Hematopoietic multipotent progenitor cell (in vitro differentiated cells): ENCODE results near the gene TPRN. TPM values are rescaled to one million over a fixed set of nuclear protein-coding genes. Genes with fewer than 3 reads are reported as not detected.

Source experiments
- DNase-seq, 3 donors: peaks; one replicate each; pipeline ENCODE4 v3.0.0-alpha.2; 2011 to 2015; ENCODE audit warnings: low read depth in 2 of 3, low spot score in 2 of 3
- total RNA-seq: library from RNA; depleted of rRNA; stranded (reverse); fragments of >200 nt; gene quantifications from one replicate; pipeline ENCODE4 v1.2.3, GENCODE V29; 2012

Gene TPRN
- total RNA-seq, 1 donor = 3.0 TPM

DNA sequence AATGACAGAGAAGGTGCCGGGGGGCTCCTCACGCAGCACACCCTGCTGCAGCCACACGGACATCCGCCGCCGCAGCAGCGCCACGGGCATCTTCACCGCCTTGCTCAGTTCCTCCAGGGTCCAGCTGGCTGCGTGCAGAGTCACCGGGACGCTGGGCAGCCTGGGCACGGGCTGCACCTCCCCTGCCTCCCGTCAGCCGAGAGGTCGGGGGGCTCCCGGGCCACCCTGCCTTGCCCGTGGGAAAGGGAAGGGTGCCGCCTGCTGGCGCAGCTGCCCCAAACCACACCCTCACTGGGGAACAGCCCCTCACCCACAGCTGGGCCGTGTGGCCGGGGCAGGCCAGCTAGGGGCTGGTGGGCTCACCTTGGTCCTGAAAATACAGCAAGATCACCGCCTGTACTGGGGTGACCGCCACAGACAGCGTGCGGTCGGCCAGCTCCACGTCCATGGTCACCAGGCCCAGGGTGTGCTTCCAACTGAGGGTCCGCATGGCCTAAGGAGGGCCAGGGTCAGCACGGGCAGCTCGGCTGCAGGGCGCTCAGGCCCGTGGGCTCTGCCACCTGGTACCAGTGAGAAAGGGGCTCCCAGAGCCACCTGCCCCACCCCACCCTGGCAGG lies 25.1 kb downstream of the TPRN start:
- DNase-seq = no peak

DNA sequence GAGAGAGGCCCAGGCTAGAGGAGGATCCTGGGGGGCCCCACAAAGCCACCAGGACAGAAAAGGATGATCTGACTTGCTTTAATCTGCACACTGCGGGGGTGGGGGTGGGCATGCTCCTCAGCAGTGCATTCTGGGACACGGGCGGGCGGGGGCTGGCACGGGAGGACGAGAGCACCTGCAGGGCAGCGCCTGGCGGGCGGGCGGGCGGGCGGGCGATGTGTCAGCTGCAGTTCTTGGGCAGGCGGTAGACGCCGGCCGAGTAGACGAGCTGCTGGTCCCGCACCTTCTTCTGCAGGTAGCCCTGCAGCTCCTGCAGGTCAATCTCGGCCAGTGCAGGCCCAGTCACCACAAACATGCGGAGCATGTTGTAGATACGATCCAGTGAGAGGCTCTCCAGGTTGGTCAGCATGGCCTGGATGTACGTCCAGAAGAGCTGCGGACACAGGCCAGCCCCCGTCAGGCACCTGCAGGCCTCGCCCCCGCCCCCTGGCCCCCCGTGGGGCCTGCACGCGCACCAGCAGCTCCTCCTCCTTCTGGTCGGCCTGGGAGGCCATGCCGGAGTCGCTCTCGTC lies 25.7 kb downstream of the TPRN start:
- no peak for DNase-seq

DNA sequence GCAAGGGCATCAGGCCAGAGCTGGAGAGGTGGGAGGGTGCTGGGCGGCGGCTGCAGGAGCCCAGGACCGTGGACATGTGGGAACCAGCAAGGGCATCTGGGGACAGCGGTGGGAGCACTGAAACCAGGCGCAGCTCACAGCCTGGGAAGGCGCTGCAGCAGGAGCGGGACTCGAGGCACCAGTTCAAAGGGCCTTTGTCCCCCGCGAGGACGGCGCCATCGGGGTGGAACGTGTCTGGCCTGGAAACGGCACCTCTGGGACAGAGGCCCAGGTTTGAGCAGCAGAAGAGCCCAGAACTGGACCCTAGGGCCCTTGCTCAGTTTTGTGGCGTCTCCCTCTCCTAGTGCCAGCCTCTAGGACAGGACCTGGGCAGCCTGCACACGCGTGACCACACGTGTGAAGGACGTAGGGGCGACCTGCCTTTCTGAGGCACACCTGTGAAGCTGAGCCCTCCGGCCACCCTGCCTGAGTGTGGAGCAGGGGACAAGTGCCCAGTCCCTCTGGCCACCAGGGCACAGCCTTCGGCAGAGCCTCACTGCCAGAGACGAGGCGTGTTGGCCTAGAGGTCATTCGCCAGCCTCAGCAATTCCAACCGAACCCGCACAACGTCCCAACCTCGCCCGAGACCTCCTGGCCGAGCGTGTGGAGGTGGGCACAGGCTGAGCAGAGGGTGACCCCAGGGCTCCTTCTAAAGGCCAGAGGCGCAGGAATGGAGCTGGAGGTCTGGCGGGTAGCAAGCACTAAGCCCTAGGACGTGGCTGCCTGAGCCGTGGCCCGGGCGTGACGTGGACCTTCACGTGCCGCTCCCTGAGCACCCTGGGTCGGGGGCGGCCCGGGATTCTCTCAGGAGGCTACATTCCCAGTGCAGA lies 26.5 kb downstream of the TPRN start:
- no peak for DNase-seq

DNA sequence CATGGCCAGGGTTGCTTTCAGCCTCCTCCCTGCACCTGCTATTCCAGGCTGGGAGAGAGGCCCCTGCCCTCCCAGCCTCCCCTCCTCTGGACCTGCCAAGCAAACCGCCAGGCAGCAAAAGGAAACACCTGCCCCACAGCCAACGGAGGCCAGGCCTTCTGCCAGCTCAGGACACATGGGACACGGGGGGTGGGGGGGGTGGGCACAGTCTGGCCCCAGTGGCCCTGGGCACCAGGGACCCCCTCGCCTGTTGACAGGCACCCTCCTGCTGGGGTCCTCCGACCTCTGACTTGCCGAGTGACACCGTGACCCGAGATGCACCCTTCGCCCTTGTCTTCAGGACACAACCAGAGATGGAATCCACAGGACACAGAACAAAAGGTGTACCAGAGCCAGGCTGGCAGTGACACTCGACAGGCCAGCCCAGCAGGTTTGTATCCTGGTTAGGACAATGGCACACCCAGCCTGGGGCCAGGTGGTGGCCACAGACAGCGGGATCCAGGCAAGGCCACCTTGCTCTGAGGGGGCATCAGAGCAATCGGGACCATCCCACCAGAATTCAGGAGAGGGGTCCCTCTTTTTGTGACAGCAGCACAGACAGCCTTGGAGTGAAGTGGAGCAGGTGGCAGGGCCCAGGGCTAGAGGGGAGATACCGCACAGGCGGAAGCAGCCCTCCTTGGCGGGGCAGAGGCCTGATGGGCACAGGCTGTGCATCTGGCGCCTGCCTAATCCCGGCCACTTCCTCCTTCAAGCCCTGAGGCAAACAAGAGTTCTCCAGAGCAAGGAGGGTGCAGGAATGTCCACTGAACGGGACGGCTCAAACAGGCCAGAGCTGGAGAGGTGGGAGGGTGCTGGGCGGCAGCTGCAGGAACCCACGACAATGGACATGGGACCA lies 27.4 kb downstream of the TPRN start:
- peak in 1 of 3 donors; percentile 45 for DNase-seq

DNA sequence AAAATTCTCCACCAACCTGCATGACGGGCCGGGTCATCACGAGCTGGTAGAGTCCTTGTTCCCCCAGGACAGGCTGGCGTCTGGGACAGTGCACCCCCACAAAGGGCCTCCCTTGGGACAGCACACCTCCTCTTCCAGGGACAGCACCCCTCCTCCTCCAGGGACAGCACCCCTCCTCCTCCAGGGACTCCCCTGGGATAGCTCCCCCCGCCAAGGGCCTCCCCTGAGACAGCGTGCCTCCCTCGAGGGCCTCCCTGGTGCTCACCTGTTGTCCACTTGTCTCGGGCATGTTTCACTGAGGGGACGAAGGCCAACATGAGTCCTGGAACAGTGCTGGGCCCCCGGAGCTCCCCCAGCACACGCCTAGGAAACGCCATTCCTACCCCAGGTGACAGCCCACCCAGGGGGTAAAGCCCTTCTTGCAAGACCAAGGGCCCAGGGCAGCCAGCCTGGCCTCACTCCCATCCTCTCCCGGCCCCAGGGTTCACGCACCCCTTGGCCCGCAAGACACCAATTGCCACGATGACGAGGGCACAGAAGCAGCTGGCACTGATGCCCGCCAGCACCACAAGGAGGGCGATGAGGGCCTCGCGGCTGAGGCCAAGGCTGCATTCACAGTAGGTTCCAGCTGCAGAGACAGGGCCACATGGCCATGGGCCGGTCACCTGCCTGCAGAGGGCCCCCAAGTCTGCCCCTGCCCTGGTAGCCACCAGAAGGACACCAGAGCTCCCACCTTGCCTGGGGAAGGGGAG lies 29.2 kb downstream of the TPRN start:
- DNase-seq = no peak

DNA sequence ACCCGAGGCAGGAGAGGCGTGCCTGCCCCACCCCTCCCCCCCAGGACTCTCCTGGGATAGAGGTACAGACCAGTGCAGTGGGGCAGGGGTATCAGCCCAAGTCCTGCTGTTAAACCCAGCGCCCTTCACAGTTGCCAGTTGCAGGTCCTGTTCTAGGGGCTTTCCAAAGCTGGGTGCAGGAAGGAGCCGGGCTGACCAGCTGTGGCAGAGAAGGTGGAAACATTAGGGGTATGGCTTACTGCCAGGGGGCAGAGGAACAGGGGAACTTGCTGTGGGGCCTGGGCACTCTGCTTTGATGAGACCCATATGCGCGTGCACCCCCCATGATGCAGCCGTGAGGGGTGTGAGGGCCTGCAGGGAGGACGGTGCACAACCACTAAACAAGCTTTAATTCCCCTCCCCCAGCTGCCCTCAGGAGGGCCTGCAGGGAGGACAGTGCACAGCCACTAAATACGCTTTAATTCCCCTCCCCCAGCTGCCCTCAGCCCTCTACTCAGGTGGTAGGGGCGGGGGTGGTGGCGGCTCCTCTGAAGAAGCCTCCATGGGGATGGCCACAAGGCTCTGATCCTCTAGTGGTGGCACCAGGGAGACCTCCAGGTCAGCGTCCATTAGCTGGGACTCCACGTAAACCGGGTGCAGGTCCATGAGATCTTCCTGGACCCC lies 29.9 kb downstream of the TPRN start:
- no peak for DNase-seq

DNA sequence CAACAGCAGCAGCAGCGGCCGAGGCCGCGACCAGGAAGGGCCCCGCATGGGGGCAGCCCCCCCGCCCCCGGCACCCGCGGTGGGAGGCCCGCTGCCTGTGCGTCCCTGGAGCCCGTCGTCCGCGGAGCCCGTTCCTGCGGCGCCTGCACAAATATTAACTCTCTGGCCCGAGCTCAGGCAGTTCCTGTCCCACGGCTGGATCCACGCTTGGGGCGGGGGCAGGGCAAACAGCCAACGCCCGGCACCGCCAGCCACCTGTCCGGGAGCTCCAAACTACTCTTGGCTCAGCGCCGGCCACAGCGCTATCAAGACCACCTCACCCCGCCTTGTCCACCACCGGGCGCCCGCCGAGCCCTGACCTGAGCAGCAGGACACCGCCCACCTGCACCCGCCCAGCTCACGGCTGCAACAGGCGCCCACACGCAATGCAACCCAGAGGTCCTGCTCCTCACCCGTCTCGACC lies 30.6 kb downstream of the TPRN start, which contains the start of gene LRRC26:
Gene LRRC26, minus strand, starts transcription at position 156 of the 463 bp plus-strand sequence. Its CDS starts 108 bp downstream, at position 48.
- DNase-seq = no peak

DNA sequence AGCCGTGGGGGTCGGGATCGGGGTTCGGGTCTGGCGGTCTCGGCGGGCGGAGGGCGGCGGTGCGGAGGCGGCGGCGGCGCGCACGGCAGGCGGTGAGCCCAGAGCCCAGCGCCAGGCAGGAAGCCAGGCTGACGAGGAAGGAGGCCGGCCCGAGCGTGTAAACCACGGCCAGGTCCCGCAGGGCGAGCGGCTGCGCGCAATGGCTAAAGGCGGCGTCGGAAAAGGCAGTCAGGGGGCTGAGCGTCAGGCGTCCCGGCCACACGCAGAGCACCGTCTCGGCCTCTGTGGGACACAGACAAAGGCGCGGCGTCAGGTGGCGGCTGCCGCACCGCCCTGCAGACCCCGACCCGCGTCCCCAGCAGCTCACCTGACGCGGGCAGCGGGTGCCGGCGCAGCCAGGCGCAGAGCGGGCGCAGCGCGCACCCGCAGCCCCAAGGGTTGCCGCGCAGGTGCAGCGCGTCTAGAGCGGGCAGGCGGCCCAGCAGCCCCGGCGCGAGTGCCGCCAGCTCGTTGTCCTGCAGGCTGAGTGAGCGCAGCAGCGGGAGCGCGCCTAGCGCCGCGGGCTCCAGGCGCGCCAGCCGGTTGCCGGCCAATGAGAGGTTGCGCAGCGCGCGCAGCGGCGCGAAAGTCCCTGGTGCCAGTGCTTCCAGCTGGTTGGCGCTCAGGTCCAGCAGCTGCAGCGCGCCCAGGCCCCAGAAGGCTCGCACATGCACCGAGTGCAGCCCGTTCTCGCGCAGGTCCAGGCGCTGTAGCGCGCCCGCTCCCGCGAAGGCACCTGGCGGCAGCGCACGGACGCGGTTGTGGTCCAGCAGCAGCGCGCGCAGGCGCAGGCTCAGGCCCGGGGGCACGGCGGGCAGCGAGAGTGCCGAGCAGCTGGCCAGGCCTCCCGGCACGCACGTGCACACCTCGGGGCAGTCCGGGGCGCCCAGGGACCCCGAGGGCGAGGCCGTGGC lies 31.4 kb downstream of the TPRN start:
- DNase-seq = no peak

DNA sequence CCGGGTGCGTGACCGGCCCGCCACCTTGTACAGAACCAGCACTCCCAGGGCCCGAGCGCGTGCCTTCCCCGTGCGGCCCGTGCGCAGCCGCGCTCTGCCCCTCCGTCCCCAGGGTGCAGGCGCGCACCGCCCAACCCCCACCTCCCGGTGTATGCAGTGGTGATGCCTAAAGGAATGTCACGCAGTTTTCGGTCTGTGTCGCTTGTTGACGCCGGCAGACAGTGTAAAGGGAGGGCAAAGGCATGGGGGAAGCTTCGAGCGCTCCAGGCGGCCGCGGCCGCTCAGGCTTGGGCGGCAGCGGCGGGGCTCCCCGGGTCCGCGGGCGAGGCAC lies 32.0 kb downstream of the TPRN start:
- no peak for DNase-seq

DNA sequence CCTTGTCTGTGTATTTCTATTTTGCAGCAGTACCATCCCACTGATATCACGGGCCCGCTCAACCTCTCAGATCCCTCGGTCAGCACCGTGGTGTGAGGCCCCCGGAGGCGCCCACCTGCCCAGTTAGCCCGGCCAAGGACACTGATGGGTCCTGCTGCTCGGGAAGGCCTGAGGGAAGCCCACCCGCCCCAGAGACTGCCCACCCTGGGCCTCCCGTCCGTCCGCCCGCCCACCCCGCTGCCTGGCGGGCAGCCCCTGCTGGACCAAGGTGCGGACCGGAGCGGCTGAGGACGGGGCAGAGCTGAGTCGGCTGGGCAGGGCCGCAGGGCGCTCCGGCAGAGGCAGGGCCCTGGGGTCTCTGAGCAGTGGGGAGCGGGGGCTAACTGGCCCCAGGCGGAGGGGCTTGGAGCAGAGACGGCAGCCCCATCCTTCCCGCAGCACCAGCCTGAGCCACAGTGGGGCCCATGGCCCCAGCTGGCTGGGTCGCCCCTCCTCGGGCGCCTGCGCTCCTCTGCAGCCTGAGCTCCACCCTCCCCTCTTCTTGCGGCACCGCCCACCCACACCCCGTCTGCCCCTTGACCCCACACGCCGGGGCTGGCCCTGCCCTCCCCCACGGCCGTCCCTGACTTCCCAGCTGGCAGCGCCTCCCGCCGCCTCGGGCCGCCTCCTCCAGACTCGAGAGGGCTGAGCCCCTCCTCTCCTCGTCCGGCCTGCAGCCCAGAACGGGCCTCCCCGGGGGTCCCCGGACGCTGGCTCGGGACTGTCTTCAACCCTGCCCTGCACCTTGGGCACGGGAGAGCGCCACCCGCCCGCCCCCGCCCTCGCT lies 32.6 kb downstream of the TPRN start:
- no peak for DNase-seq

DNA sequence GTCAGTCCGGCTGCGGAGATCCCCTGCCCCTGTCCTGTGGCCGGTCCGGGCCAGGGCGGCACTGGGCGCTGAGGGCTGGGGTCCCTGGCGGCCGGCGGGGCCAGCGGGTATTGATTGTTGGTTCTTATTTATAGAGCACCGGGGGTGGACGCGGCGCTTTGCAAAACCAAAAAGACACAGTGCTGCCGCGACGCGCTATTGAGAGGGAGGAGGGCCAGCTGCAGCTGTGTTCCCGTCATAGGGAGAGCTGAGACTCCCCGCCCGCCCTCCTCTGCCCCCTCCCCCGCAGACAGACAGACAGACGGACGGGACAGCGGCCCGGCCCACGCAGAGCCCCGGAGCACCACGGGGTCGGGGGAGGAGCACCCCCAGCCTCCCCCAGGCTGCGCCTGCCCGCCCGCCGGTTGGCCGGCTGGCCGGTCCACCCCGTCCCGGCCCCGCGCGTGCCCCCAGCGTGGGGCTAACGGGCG lies 33.2 kb downstream of the TPRN start:
- DNase-seq = no peak

DNA sequence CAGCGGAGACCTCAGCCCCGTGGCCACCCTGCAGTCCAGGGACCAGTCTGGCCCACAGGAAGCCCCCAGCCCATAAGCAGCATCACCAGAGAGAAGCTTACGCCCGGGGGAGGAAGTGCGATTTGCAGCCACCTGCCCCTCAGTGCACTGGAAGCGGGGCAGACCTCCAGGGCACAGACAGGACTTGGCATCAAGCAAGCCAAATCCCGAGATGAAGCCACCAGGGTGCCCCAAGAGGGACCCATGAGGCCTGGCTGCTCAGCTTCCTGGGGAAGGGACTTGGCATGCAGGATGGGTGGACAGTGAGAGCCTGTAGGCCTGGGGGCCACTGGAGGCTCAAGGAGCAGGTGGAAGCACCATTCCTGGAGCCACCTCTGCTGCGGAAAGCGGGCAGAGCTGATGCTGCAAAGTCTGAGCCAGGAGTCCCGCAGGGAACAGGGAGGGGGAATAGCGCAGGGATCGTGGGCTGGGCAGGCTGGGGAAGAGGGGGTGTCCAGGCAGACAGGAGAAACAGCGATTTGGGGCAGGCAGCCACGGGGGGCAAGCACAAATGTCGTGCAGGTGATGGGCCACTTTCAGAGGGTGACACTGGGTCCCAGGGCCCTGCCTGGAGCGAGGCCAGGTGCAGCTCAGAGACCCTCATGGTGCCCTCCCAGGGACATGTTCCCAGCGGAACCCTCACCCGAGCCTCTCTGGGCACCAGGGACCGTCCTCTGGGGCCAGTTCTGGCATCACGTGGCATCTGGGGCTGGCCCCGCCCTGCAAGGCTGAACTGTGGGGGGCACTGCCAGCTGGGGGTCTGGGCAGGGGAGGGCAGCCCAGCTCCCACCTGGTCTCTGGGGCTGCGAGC lies 33.9 kb downstream of the TPRN start:
- no peak for DNase-seq

DNA sequence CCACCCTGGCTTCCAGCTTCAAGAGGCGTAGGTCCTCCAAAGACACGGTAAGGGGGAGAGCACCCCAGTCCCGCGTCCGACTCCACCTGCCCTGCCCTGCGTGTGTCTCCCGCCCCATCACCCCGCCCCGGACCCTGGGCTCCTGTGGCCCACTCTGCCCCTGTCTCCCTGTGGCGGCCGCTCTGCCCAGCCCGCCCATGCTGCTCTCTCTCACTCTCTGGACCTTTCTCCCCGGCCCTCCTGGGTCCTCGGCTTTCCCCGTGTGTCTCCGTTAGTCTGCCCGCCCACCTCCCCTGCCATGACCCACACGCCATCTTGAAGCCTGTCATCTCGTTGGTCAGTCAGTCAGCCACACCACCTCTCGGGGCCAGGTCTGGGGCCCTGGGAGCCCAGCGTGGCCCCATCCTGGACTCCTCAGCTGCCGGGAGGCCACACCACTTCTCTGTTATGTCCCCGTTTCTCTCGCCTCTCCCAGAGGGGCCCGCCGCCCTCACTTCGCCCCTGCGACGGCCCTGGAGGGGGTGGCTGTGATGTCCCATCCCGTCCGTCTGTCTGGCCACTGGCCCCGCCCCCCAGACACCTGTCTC lies 35.2 kb downstream of the TPRN start:
- DNase-seq = no peak

DNA sequence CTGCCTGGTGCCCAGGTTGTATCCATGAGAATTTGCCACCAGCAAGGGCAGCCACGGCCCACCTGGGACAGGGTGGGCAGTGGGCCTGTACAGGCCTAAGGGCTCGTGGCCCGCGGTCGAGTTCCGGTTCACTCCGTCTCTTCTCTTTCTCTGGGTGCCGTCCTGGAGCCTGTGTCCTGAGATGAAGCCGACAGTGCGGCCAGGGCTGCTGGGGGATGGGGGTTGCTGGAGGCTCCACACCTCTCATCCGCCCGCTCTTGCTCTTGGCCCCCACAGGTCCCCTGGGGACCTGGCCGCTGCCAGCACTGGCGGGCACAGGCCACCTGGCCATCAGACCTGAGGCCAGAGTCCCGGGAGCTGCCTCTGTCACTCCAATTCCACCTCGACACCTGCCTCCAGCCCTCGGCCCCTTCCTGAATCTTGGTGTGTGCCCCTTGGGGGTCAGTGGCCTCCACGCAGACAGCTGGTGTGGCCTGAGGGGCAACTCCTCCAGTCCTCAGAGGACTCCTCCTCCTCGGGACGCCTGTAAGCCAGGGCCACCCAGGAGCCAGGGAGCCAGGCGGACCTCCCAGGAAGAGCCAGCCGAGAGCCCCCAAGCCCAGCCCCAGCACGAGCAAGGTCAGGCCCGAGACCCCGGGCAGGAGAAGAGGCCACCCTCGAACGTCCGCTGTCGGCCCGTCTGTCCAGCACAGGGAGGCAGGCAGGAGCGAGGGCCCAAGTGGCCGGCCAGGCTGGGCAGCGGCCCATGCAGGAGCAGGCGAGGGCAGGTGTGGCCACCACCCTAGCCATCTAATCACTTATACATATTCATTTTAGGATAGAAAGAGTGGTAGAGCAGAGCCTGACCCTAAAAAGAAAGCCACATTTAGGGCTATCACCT lies 35.9 kb downstream of the TPRN start:
- no peak for DNase-seq

DNA sequence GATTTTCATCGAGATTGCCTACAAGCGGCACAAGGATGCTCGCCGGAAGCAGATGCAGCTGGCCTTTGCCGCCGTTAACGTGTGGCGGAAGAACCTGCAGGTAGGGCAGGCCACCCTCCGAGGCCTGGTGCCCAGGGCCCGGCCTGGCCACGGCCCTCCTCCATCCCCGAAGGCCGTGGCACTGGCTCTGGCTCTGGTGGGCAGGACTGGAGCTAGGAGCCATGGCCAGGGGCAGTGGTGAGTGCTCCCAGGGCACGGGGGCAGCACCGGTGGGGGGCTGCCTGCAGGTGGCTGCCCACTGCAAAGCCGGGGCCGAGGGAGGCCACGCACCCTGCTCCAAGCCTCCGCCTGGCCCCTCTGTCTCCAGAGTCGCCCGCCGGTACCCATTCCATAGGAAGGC lies 36.7 kb downstream of the TPRN start:
- no peak for DNase-seq
